ENCODE data around the gene KEL.

KEL gene

GRCh38 chr7:142927085-142927745 lies 34.9 kb downstream of the KEL start:
- no peak for DNase-seq

GRCh38 chr7:142925413-142925812 lies 36.8 kb downstream of the KEL start:
- no peak for DNase-seq

GRCh38 chr7:142923391-142923790 lies 38.8 kb downstream of the KEL start:
- DNase-seq, result no peak

- DNase-seq, result no peak
These were observed 42.5 kb downstream of the KEL start for GRCh38 chr7:142919656-142920055.

- DNase-seq, result no peak
These were observed 43.3 kb downstream of the KEL start for GRCh38 chr7:142918901-142919300.

GRCh38 chr7:142917447-142917846 lies 44.7 kb downstream of the KEL start:
- no peak for DNase-seq

GRCh38 chr7:142916508-142916907 lies 45.7 kb downstream of the KEL start:
- DNase-seq, result no peak

GRCh38 chr7:142915315-142915714 lies 46.8 kb downstream of the KEL start:
- DNase-seq, result no peak

- no peak for DNase-seq
These were observed 48.0 kb downstream of the KEL start for GRCh38 chr7:142914121-142914520.

- DNase-seq, result no peak
These were observed 48.6 kb downstream of the KEL start for GRCh38 chr7:142913566-142913965.

GRCh38 chr7:142913051-142913450 lies 49.1 kb downstream of the KEL start:
- DNase-seq, result no peak

- no peak for DNase-seq
These were observed 51.7 kb downstream of the KEL start for GRCh38 chr7:142910481-142910880.

GRCh38 chr7:142910031-142910433 lies 52.1 kb downstream of the KEL start:
- DNase-seq, result no peak

- no peak for DNase-seq
These were observed 53.0 kb downstream of the KEL start for GRCh38 chr7:142908921-142909890.

- DNase-seq, result no peak
These were observed 53.9 kb downstream of the KEL start for GRCh38 chr7:142908290-142908689.

- DNase-seq, result no peak
These were observed 55.5 kb downstream of the KEL start for GRCh38 chr7:142906643-142907042.

GRCh38 chr7:142905759-142906158 lies 56.4 kb downstream of the KEL start:
- no peak for DNase-seq

- no peak for DNase-seq
These were observed 58.0 kb downstream of the KEL start for GRCh38 chr7:142904128-142904527.

GRCh38 chr7:142901426-142902259 lies 60.5 kb downstream of the KEL start:
- no peak for DNase-seq

- DNase-seq, result no peak
These were observed 62.5 kb downstream of the KEL start for GRCh38 chr7:142899661-142900060.

- no peak for DNase-seq
These were observed 63.6 kb downstream of the KEL start for GRCh38 chr7:142898377-142899170.

GRCh38 chr7:142897691-142898090 lies 64.5 kb downstream of the KEL start:
- DNase-seq, result no peak
